ENCODE measurements around the gene CTNNA1. TPM values are rescaled to one million over a fixed set of nuclear protein-coding genes. Genes with fewer than 3 reads are reported as not detected.

Gene CTNNA1
- total and polyA plus RNA-seq, 4 donors = 115 to 480 (median 302) TPM

DNA sequence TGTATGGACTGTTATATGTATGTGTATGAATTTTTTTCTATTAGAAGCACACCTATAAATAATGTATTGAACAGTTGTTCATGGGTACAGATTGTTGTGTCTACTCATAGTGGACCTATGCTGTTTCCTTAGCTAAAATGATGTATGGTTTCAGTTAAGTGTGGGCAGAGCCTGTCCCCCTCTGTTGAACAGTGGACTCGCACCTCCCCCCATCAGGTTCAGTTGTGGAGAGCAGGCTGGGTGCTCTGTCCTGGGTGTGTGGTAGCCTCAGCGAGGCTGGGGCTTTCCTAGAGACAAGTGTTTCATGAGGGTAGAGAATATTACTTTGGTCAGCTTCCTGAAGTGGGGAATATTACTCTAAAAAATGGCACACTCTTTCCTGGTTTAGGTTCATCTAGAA lies 169.3 kb downstream of the CTNNA1 start:
- ATAC-seq (ENCODE audit: insufficient read depth, low FRiP score) (no peak), DNase-seq (no peak)
- TF ChIP-seq, protein P1, sequence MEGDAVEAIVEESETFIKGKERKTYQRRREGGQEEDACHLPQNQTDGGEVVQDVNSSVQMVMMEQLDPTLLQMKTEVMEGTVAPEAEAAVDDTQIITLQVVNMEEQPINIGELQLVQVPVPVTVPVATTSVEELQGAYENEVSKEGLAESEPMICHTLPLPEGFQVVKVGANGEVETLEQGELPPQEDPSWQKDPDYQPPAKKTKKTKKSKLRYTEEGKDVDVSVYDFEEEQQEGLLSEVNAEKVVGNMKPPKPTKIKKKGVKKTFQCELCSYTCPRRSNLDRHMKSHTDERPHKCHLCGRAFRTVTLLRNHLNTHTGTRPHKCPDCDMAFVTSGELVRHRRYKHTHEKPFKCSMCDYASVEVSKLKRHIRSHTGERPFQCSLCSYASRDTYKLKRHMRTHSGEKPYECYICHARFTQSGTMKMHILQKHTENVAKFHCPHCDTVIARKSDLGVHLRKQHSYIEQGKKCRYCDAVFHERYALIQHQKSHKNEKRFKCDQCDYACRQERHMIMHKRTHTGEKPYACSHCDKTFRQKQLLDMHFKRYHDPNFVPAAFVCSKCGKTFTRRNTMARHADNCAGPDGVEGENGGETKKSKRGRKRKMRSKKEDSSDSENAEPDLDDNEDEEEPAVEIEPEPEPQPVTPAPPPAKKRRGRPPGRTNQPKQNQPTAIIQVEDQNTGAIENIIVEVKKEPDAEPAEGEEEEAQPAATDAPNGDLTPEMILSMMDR (IDR thresholded peaks at IDR 0.05; ENCODE audit: control extremely low read depth, extremely low read depth) = no peak
- Histone ChIP-seq H3K27ac (ENCODE audit: low read depth in 1 of 2, low read length in 1 of 2) (no peak overlapping the region), H3K36me3 (ENCODE audit: control insufficient read depth in 4 of 4, insufficient read depth in 4 of 4, low read length in 4 of 4) (peaks cover 14 to 41% (median 34%) of the 10 kb centered on the region in 4 donors), H3K4me3 (no peak overlapping the region), H3K4me1 (ENCODE audit: control insufficient read depth in 5 of 5, insufficient read depth in 5 of 5, low read length in 5 of 5) (peaks cover 0 to 3% (median 0%) of the 10 kb centered on the region in 5 donors), H3K27me3 (ENCODE audit: control insufficient read depth in 3 of 3, insufficient read depth in 3 of 3, low read length in 2 of 3) (no peaks in the 10 kb centered on the region), H3K9ac (ENCODE audit: insufficient read depth in 1 of 2, low read length in 2 of 2) (no peak overlapping the region), H3K9me3 (ENCODE audit: control insufficient read depth in 4 of 4, insufficient read depth in 3 of 4, low read length in 3 of 4) (no peaks in the 10 kb centered on the region)
- 92 to 96% methylated on average over 2 of the region's 2 CpGs for WGBS, 2 donors

DNA sequence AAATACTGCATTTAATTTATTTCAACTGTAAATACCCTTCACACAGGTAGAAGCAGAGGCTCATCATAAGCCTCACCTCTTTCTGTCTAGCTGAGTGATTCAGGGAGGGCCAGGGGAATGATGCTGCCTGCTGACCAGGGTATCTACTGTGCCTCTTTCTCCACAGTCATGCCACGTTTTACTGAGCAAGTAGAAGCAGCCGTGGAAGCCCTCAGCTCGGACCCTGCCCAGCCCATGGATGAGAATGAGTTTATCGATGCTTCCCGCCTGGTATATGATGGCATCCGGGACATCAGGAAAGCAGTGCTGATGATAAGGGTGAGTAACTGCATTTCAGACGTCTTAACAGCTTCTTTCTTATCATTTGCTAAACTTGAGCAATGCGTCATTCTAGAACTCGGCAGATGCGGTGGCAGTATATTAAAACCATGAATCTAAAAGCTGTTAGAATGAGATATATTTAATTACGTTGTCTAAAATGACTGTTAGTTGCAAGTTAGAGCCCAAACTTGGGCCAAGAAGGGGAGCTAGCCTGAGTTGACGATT lies 171.9 kb downstream of the CTNNA1 start:
- DNase-seq = no peak
- no peak for ATAC-seq (ENCODE audit: insufficient read depth, low FRiP score)
- Histone ChIP-seq H3K27ac (ENCODE audit: low read depth in 1 of 2, low read length in 1 of 2) (no peak overlapping the region), H3K36me3 (ENCODE audit: control insufficient read depth in 4 of 4, insufficient read depth in 4 of 4, low read length in 4 of 4) (peaks cover 11 to 47% (median 37%) of the 10 kb centered on the region in 4 donors), H3K4me3 (no peak overlapping the region), H3K27me3 (ENCODE audit: control insufficient read depth in 3 of 3, insufficient read depth in 3 of 3, low read length in 2 of 3) (no peaks in the 10 kb centered on the region), H3K9ac (ENCODE audit: insufficient read depth in 1 of 2, low read length in 2 of 2) (no peak overlapping the region), H3K4me1 (ENCODE audit: control insufficient read depth in 5 of 5, insufficient read depth in 5 of 5, low read length in 5 of 5) (peaks cover 0 to 10% (median 4%) of the 10 kb centered on the region in 5 donors), H3K9me3 (ENCODE audit: control insufficient read depth in 4 of 4, insufficient read depth in 3 of 4, low read length in 3 of 4) (no peaks in the 10 kb centered on the region)
- TF ChIP-seq, protein P1 (IDR thresholded peaks at IDR 0.05; ENCODE audit: control extremely low read depth, extremely low read depth) = no peak
- 93 to 97% methylated on average over 12 of the region's 12 CpGs for WGBS, 2 donors

DNA sequence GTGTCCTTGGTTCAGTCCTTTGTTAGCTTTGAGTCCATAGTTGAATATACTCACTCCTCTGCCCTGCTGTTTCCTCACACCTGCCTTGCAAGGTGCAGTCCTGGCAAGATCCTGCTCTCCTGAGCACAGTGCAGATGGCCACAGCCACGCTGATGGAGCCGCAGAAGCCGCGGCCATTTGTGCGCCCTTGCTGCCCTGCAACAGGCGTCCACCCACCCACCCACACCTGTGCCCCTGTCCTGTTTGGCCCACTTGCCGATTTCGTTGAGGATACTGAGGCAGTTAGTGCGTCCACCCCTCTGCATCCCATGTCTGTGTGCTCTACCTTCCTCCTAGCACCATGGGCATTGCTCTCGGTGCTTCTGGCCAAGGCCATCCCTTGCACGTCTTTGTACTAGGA lies 173.0 kb downstream of the CTNNA1 start:
- peaks cover 20 to 49% (median 41%) of the 10 kb centered on the region in 4 donors for H3K36me3 ChIP-seq (ENCODE audit: control insufficient read depth in 4 of 4, insufficient read depth in 4 of 4, low read length in 4 of 4)
- H3K9me3 ChIP-seq (ENCODE audit: control insufficient read depth in 4 of 4, insufficient read depth in 3 of 4, low read length in 3 of 4) = no peaks in the 10 kb centered on the region
- 92 to 96% methylated on average over 11 of the region's 11 CpGs for WGBS, 2 donors
- DNase-seq (no peak), ATAC-seq (ENCODE audit: insufficient read depth, low FRiP score) (no peak)
- no peak overlapping the region for H3K9ac ChIP-seq (ENCODE audit: insufficient read depth in 1 of 2, low read length in 2 of 2)
- no peak overlapping the region for H3K27ac ChIP-seq (ENCODE audit: low read depth in 1 of 2, low read length in 1 of 2)
- TF ChIP-seq, protein P1 (IDR thresholded peaks at IDR 0.05; ENCODE audit: control extremely low read depth, extremely low read depth) = no peak
- H3K4me3 ChIP-seq = no peak overlapping the region
- H3K27me3 ChIP-seq (ENCODE audit: control insufficient read depth in 3 of 3, insufficient read depth in 3 of 3, low read length in 2 of 3) = no peaks in the 10 kb centered on the region
- H3K4me1 ChIP-seq (ENCODE audit: control insufficient read depth in 5 of 5, insufficient read depth in 5 of 5, low read length in 5 of 5) = peaks cover 0 to 10% (median 4%) of the 10 kb centered on the region in 5 donors

All from lung (tissue), 12 donors.